Epithelial cell of esophagus (primary cell): ENCODE results near the gene MYOCOS.

Experiments used
- DNase-seq: peaks from one replicate; pipeline ENCODE4 v3.0.0; 2010; ENCODE audit warnings: low read depth
- H3K4me3 ChIP-seq: 2 replicates; pipeline ENCODE4 v1.5.1; 2011; ENCODE audit warnings: mild to moderate bottlenecking, low read length, control low read depth
- TF ChIP-seq, protein P1 (sequence below): IDR thresholded peaks from 2 replicates; pipeline ENCODE4 v1.5.1; 2011; ENCODE audit warnings: low read depth, mild to moderate bottlenecking, low read length, control low read depth, inconsistent platforms; ENCODE audit not compliant: insufficient read depth; ENCODE audit errors: missing control alignments

MYOCOS gene

DNA sequence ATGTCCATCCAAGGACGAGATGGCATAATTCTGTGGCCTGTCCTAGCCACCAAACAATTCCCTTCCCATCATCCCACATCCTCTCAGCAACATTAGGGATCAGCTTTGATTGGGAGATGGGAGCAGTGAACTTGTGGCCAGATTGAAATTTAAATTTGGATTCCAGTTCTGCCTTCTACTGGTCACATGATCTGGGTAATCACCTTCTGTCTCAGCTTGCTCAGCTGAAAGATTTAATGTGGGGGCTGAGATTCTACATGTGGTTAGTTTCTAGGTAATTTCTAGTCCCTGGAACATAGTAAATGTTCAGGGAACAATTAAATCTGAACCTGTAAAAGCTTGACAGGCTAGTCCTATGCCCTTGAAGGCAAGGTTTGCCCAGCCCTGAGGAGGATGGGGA, 3.2 kb downstream of the MYOCOS start:
- DNase-seq: no peak
- TF ChIP-seq, protein P1, sequence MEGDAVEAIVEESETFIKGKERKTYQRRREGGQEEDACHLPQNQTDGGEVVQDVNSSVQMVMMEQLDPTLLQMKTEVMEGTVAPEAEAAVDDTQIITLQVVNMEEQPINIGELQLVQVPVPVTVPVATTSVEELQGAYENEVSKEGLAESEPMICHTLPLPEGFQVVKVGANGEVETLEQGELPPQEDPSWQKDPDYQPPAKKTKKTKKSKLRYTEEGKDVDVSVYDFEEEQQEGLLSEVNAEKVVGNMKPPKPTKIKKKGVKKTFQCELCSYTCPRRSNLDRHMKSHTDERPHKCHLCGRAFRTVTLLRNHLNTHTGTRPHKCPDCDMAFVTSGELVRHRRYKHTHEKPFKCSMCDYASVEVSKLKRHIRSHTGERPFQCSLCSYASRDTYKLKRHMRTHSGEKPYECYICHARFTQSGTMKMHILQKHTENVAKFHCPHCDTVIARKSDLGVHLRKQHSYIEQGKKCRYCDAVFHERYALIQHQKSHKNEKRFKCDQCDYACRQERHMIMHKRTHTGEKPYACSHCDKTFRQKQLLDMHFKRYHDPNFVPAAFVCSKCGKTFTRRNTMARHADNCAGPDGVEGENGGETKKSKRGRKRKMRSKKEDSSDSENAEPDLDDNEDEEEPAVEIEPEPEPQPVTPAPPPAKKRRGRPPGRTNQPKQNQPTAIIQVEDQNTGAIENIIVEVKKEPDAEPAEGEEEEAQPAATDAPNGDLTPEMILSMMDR: no peak
- H3K4me3 ChIP-seq: no peak overlapping the region

GRCh38 chr1:171627020-171627419, 5.0 kb downstream of the MYOCOS start:
- TF ChIP-seq, protein P1: no peak
- DNase-seq: no peak
- no peak overlapping the region for H3K4me3 ChIP-seq

DNA sequence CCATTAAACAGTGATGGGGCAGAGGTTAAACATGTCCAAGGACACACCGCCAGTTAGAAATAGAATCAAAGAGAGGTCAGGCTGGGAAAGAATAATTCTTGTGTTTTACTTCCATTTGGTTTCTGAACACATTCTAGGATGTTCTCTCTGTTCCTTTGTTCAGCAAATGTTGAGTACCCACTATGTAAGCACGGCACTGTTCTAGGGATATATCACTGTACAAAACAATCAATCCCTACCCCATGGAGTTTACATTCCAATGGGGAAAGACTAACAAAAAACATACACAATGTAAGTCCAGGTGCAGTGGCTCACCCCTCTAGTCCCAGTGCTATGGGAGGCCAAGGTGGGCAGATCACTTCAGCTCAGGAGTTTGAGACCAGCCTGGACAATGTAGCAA, 6.2 kb downstream of the MYOCOS start:
- DNase-seq: no peak
- no peak overlapping the region for H3K4me3 ChIP-seq
- TF ChIP-seq, protein P1: no peak

- TF ChIP-seq, protein P1: no peak
- no peak overlapping the region for H3K4me3 ChIP-seq
- no peak for DNase-seq
Measured at GRCh38 chr1:171635661-171636060, 13.6 kb downstream of the MYOCOS start.

DNA sequence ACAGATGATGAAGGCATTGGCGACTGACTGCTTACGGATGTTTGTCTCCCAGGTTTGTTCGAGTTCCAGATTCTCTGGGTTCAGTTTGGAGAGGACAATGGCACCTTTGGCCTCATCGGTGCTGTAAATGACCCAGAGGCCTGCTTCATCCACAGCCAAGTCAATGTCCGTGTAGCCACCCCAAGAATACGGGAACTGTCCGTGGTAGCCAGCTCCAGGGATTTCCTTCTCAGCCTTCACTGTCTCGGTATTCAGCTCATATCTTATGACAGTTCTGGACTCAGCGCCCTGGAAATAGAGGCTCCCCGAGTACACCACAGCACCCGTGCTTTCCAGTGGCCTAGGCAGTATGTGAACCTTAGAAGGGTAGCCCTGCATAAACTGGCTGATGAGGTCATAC, 14.1 kb downstream of the MYOCOS start:
- H3K4me3 ChIP-seq: no peak overlapping the region
- DNase-seq: peak; percentile 21
- TF ChIP-seq, protein P1: no peak

DNA sequence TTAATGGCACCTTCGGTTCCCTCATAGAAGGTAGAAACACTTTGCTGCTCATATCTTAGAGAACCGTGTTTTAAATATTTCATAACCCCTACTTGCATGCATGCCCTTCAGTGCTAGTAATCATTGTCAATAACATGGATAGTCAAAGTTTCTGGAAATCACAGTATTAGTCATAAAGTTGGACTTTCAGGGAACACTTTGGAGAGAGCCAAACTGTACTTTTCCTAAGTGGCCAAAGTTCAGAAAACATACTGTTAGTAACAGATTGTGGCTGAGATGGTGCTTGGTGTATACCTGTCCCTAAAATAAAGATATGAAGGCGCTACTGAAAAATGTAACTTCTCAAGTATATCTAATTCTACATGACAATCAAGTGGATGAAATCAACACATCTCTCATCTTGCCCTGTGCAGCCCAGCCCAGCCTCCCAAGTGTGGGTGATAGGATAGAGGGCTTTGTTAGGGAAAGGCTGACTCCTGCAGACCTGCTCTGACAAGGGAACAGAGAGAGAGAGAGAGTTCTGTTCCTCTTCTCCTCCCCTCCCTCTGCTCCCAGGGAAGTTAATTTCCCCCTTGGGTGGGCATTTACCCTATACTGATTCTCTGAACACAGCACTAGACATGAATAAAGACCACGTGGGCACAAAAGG, 16.0 kb downstream of the MYOCOS start:
- H3K4me3 ChIP-seq: no peak overlapping the region
- DNase-seq: no peak
- TF ChIP-seq, protein P1: no peak

DNA sequence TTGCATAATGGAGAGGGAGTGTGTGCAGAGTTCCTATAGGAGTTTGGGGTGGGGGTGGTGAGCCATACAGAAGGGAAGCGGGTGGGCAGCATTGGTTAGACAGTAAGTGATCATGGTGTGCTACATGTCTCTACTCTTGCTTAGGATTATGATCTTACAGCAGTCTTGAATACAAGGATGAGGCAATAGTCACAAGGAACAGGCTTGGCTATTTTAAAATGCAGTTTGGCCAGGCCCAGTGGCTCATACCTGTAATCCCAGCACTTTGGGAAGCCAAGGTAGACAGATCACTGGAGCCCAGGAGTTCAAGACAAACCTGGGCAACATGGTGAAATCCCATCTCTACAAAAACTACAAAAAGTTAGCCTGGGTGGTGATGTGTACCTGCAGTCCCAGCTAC, 18.2 kb downstream of the MYOCOS start:
- H3K4me3 ChIP-seq: no peak overlapping the region
- TF ChIP-seq, protein P1: no peak
- DNase-seq: no peak
